Coronary artery (tissue), 2 donors: ENCODE data around the gene MIX23.

Source experiments
- DNase-seq: peaks from one replicate; pipeline ENCODE4 v3.0.0-alpha.2; 2017; ENCODE audit warnings: low spot score
- H3K27ac ChIP-seq, 2 donors: fragments of 200-600 bp; sonication (generic); one replicate each; pipeline ENCODE4 v1.5.1; 2016 to 2019
- H3K4me3 ChIP-seq: fragments of 200-600 bp; sonication (generic); 2 replicates; pipeline ENCODE4 v1.5.1; 2016; ENCODE audit warnings: mild to moderate bottlenecking, moderate library complexity
- TF ChIP-seq, protein P1 (sequence below): fragments of 200-600 bp; sonication (generic); IDR thresholded peaks from one replicate; pipeline ENCODE4 v1.5.1; 2019; ENCODE audit warnings: antibody characterized with exemption

MIX23 gene

DNA sequence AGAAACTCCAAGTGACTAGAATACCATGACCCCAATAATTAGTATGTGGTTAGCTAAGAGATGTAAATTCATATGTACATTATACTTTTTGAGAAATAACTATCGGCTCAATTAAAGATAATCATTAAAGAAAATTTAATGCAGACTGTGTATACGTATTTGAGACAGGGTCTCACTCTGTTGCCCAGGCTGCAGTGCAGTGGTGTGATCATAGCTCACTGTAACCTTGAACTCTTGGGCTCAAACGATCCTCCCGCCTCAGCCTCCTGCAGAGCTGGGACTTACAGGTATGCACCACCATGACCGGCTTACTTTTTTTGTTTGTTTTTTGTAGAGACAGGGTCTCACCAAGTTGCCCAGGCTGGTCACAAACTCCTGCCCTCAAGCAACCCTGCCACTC is 66.7 kb downstream of the MIX23 start:
- no peak for DNase-seq
- Histone ChIP-seq H3K27ac (no peak overlapping the region), H3K4me3 (no peak overlapping the region)
- TF ChIP-seq, protein P1, sequence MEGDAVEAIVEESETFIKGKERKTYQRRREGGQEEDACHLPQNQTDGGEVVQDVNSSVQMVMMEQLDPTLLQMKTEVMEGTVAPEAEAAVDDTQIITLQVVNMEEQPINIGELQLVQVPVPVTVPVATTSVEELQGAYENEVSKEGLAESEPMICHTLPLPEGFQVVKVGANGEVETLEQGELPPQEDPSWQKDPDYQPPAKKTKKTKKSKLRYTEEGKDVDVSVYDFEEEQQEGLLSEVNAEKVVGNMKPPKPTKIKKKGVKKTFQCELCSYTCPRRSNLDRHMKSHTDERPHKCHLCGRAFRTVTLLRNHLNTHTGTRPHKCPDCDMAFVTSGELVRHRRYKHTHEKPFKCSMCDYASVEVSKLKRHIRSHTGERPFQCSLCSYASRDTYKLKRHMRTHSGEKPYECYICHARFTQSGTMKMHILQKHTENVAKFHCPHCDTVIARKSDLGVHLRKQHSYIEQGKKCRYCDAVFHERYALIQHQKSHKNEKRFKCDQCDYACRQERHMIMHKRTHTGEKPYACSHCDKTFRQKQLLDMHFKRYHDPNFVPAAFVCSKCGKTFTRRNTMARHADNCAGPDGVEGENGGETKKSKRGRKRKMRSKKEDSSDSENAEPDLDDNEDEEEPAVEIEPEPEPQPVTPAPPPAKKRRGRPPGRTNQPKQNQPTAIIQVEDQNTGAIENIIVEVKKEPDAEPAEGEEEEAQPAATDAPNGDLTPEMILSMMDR = no peak

DNA sequence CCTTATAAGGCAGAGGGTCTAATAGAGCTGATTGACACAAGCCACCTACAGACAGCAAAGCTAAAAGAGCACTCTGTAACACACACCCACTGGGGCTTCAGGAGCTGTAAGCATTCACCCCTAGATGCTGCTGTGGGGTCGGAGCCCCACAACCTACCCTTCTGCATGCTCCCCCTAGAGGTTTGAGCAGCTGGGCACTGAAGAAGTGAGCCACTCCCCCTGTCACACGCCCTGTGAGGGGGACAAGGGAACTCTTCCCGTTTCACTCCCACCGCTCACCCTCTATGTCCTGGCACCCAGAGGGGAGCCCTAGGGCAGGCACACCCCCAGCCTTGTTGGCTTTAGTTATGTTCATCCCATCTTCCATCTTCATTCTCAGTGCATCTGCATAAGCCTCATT is 67.4 kb downstream of the MIX23 start:
- no peak for DNase-seq
- TF ChIP-seq, protein P1 = no peak
- no peak overlapping the region for H3K4me3 ChIP-seq
- no peak overlapping the region for H3K27ac ChIP-seq

DNA sequence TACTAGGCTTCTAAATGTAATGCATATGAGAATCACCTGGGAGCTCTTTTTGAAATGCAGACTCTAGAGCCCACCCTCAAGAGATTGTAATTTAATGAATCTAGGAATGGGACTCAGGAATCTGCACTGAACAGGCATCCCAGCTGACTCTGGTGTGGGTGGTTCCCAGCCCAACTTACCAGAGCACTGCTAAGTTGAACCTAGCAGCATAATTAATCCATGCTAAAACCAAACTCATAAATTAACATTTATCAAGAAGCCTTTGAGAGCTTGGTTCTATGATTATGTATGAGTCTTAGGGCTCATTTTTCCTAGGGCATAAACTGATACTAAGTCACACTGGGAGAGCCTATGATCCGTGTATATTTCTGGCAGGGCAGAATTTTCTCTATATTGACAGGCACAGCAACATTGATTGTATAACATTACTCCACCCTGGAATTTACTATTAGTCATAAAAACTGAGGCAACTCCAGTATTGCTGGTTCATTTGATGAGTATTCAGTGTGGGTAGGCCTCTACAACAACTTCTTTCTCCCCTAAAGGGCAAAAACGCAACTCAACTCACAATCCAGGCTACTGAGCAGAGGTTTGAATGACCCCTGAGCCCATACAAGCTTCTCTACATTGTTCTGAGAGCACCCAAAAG is 68.7 kb downstream of the MIX23 start:
- TF ChIP-seq, protein P1 = no peak
- DNase-seq = no peak
- Histone ChIP-seq H3K27ac (no peak overlapping the region), H3K4me3 (no peak overlapping the region)

DNA sequence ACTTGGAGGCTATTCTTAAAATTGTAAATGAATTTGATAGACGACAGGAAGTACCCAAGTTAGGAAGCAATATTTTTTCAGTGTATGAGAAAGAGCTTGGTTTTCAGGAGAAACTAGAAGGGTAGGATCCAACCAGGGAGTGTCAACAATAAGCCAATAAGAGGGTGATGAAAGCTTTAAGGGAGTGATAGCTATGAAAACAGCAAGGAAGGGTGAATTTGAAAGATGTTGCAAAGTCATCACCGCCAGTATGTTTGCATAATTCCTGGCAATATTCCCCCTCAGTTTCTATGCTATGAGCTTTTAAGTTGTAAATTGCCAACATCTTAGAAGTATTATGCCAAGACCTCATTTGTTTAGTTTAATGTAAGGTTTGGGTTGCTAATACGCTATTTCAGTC is 69.8 kb downstream of the MIX23 start:
- no peak overlapping the region for H3K27ac ChIP-seq
- no peak overlapping the region for H3K4me3 ChIP-seq
- DNase-seq = no peak
- TF ChIP-seq, protein P1 = no peak

DNA sequence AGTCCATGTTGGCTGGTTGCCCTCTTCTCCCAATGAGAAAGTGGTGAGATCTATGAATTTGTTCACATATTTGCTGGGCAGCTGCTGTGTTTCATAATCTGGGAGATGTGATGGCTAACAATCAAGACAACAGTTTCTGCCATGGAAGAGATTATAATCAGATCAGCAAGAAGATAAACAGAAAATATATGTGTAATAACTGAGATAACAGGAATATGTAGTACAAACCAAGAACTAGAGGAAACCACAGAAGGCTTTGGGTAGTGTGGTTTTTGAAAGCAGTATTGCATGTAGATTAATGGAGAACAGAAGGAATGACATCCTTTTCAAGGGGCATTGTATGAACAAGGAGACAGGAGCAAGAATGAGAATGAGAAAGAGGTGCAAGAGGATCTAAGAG is 70.2 kb downstream of the MIX23 start:
- TF ChIP-seq, protein P1 = no peak
- Histone ChIP-seq H3K27ac (no peak overlapping the region), H3K4me3 (no peak overlapping the region)
- DNase-seq = no peak

DNA sequence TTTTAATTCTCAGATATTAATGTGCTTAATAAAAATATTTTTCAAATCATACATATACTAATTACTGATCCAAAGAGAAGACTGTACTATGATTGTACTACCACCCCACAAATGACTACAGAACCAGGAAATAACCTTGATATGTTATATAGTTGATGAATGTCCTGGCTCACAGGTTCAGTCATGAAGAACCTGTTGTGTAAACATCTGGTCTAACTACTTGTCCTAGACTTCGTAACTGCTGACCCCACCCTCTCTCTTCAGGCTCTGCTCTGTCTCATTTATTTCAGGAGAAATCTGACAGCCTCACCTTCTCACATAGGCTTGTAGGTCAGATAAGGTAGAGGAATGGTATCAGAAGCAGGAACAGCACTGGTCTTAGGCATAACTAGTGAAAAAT is 72.7 kb downstream of the MIX23 start:
- TF ChIP-seq, protein P1 = no peak
- no peak for DNase-seq
- no peak overlapping the region for H3K27ac ChIP-seq
- no peak overlapping the region for H3K4me3 ChIP-seq
